GM06990 (cell line): ENCODE results near the gene YOD1.
A peak's percentile ranks its signal among the peaks of the same experiment; 100 is the strongest.

ENCODE experiments used
- DNase-seq: peaks from one replicate; pipeline ENCODE4 v3.0.0-alpha.2; 2011; ENCODE audit not compliant: insufficient read length; ENCODE audit errors: extremely low read depth
- H3K27me3 ChIP-seq: replicated peaks from 2 replicates; pipeline ENCODE4 v1.6.0; 2011; ENCODE audit warnings: low read length; ENCODE audit not compliant: control insufficient read depth, insufficient read depth
- H3K36me3 ChIP-seq: 2 replicates; pipeline ENCODE4 v1.5.1; 2011; ENCODE audit warnings: low read length; ENCODE audit not compliant: control insufficient read depth, insufficient read depth
- H3K4me3 ChIP-seq: replicated peaks from 2 replicates; pipeline ENCODE4 v1.5.1; 2011; ENCODE audit warnings: low read depth, mild to moderate bottlenecking, control low read depth, low read length
- CTCF ChIP-seq: IDR thresholded peaks from 2 replicates; pipeline ENCODE4 v1.5.1; 2011; ENCODE audit warnings: low read length, control low read depth, mild to moderate bottlenecking, inconsistent platforms; ENCODE audit not compliant: insufficient read depth, poor library complexity, severe bottlenecking

The YOD1 gene

GRCh38 chr1:207006083-207006482 lies 44.9 kb downstream of the YOD1 start:
- no peak for DNase-seq
- Histone ChIP-seq H3K36me3 (no peaks in the 10 kb centered on the region), H3K4me3 (no peak overlapping the region), H3K27me3 (no peaks in the 10 kb centered on the region; the same call in none of the 2 replicates)
- no peak for TF ChIP-seq CTCF

GRCh38 chr1:207004931-207005830 lies 45.8 kb downstream of the YOD1 start:
- H3K36me3 ChIP-seq, result no peaks in the 10 kb centered on the region
- H3K4me3 ChIP-seq, result no peak overlapping the region
- DNase-seq, result no peak
- TF ChIP-seq CTCF, result peak; percentile 90
- no peaks in the 10 kb centered on the region; the same call in none of the 2 replicates for H3K27me3 ChIP-seq

- TF ChIP-seq CTCF, result no peak
- no peak for DNase-seq
- no peaks in the 10 kb centered on the region for H3K36me3 ChIP-seq
- no peaks in the 10 kb centered on the region; the same call in 1 of the 2 replicates for H3K27me3 ChIP-seq
- no peak overlapping the region for H3K4me3 ChIP-seq
Measured at GRCh38 chr1:207003210-207003609, 47.8 kb downstream of the YOD1 start.

- Histone ChIP-seq H3K36me3 (no peaks in the 10 kb centered on the region), H3K27me3 (no peaks in the 10 kb centered on the region; the same call in 1 of the 2 replicates), H3K4me3 (no peak overlapping the region)
- no peak for TF ChIP-seq CTCF
- DNase-seq, result no peak
Measured at GRCh38 chr1:207002724-207003146, 48.3 kb downstream of the YOD1 start.

GRCh38 chr1:207001492-207002245 lies 49.3 kb downstream of the YOD1 start:
- TF ChIP-seq CTCF, result no peak
- no peak for DNase-seq
- Histone ChIP-seq H3K4me3 (no peak overlapping the region), H3K27me3 (no peaks in the 10 kb centered on the region; the same call in 1 of the 2 replicates), H3K36me3 (no peaks in the 10 kb centered on the region)
